Gastrocnemius medialis (tissue), 4 donors: ENCODE data around the gene ELAVL1. TPM values are rescaled to one million over a fixed set of nuclear protein-coding genes. Genes with fewer than 3 reads are reported as not detected.
"Not testable (repeated sequence)": the region's sequence is repeated elsewhere in the genome, so short reads cannot be mapped to it uniquely, and the experiment has no call there.

Source experiments
- ATAC-seq, 2 donors: fragments of 150-250 bp; one replicate each; pipeline ENCODE4 v1.9.1; 2016
- DNase-seq, 2 donors: peaks; one replicate each; pipeline ENCODE4 v3.0.0-alpha.2; 2019
- H3K27ac ChIP-seq, 4 donors: fragments of 200-600 bp; sonication (generic); 1 replicate in 1 of 4; 2 replicates in 3 of 4; pipeline ENCODE4 v1.5.1; 2016 to 2018; ENCODE audit warnings: mild to moderate bottlenecking in 2 of 4, moderate library complexity in 1 of 4
- H3K27me3 ChIP-seq, 3 donors: fragments of 200-600 bp; sonication (generic) in 2 of 3; 1 replicate in 1 of 3; 2 replicates in 2 of 3; pipeline versions ENCODE4 v1.5.1 to v1.6.0; 2016 to 2019; ENCODE audit warnings: mild to moderate bottlenecking in 1 of 3, moderate library complexity in 1 of 3
- H3K36me3 ChIP-seq, 2 donors: fragments of 200-600 bp; sonication (generic) in 1 of 2; one replicate each; pipeline ENCODE4 v1.5.1; 2017 to 2018
- H3K4me1 ChIP-seq, 2 donors: fragments of 200-600 bp; sonication (generic) in 1 of 2; one replicate each; pipeline ENCODE4 v1.5.1; 2016 to 2017; ENCODE audit warnings: mild to moderate bottlenecking in 2 of 2
- H3K4me3 ChIP-seq, 4 donors: fragments of 200-600 bp; sonication (generic) in 3 of 4; 1 replicate in 1 of 4; 2 replicates in 3 of 4; pipeline ENCODE4 v1.5.1; 2016 to 2019; ENCODE audit warnings: mild to moderate bottlenecking in 2 of 4
- H3K9me3 ChIP-seq, 3 donors: fragments of 200-600 bp; sonication (generic) in 2 of 3; 1 replicate in 1 of 3; 2 replicates in 2 of 3; pipeline ENCODE4 v1.5.1; 2016 to 2019
- POLR2A ChIP-seq, 2 donors: fragments of 450-650 bp; IDR thresholded peaks; one replicate each; pipeline ENCODE4 v1.6.1; 2017; ENCODE audit warnings: antibody characterized with exemption in 2 of 2, mild to moderate bottlenecking in 2 of 2, moderate library complexity in 2 of 2
- in situ Hi-C, 4 donors: fragments of 200-750 bp; cut with MboI; loops; one replicate each; pipeline versions ENCODE4 v1.15.0 to v1.8.0; 2017; ENCODE audit warnings: low sequenced_read_pairs in 4 of 4
- intact Hi-C: fragments of 100-400 bp; cut with DNase I; formaldehyde crosslinking; loops from one replicate; pipeline ENCODE4 v1.15.1; 2023; ENCODE audit warnings: low total_unique reads
- total RNA-seq, 4 donors: library from RNA; depleted of rRNA; stranded (reverse); fragments of >200 nt; gene quantifications; one replicate each; pipeline versions ENCODE4 v1.1.0 to v1.2.3, GENCODE V29; 2016
- TF ChIP-seq, protein P1 (sequence below), 5 experiments: fragments of 450-650 bp in 3 of 5; fragments of 200-600 bp in 2 of 5; sonication (generic) in 2 of 5; IDR thresholded peaks in 4 of 5; conservative IDR thresholded peaks in 1 of 5; 1 replicate in 4 of 5; 2 replicates in 1 of 5; pipeline ENCODE4 v1.5.1; 2016 to 2019; ENCODE audit warnings: antibody characterized with exemption in 5 of 5, mild to moderate bottlenecking in 3 of 5, moderate library complexity in 3 of 5

The ELAVL1 gene
- total RNA-seq, 4 donors from 2014 or later, result 18.2 to 40.5 (median 28.9) TPM

DNA sequence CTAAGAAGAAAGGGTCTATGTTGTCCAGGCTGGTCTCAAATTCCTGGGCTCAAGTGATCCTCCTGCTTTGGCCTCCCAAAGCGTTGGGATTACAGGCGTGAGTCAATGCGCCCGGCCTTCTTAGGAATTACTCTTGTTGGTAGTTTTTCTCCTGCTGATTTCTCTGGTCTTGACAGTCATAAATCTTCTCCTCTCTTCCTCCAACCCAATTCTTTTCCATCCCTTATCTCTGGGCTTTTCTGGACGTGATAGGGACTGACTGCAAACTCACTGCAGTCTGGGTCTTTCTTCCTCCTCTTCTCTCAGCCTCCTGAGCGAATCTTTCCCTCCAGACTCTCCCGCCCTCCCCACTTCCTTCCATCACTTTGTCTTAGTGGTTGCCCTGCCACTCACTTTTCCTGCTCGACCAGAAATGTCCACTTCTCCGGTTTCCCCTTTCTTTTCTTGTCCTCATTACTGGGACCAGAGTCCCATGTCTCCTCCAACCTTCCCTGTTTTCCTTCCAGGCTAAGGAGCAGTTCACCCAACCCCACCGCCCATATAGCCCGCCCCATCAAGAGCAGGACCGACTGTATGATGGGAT, 40.1 kb downstream of the ELAVL1 start:
- DNase-seq (no peak), ATAC-seq (no peak)
- Histone ChIP-seq H3K4me3 (no peak overlapping the region), H3K4me1 (no peaks in the 10 kb centered on the region), H3K36me3 (peaks cover 0 to 56% of the 10 kb centered on the region in 2 donors), H3K27me3 (no peaks in the 10 kb centered on the region), H3K9me3 (no peaks in the 10 kb centered on the region), H3K27ac (peak overlapping the region in 1 of 4 donors; percentile 20)
- in situ Hi-C loops (no loop called here), intact Hi-C loops (no loop called here)
- TF ChIP-seq, protein P1, sequence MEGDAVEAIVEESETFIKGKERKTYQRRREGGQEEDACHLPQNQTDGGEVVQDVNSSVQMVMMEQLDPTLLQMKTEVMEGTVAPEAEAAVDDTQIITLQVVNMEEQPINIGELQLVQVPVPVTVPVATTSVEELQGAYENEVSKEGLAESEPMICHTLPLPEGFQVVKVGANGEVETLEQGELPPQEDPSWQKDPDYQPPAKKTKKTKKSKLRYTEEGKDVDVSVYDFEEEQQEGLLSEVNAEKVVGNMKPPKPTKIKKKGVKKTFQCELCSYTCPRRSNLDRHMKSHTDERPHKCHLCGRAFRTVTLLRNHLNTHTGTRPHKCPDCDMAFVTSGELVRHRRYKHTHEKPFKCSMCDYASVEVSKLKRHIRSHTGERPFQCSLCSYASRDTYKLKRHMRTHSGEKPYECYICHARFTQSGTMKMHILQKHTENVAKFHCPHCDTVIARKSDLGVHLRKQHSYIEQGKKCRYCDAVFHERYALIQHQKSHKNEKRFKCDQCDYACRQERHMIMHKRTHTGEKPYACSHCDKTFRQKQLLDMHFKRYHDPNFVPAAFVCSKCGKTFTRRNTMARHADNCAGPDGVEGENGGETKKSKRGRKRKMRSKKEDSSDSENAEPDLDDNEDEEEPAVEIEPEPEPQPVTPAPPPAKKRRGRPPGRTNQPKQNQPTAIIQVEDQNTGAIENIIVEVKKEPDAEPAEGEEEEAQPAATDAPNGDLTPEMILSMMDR (IDR thresholded peaks at IDR 0.05 in 4 of 5, conservative IDR thresholded peaks at IDR 0.05 in 1 of 5), result no peak
- no peak for TF ChIP-seq POLR2A (IDR thresholded peaks at IDR 0.05)

DNA sequence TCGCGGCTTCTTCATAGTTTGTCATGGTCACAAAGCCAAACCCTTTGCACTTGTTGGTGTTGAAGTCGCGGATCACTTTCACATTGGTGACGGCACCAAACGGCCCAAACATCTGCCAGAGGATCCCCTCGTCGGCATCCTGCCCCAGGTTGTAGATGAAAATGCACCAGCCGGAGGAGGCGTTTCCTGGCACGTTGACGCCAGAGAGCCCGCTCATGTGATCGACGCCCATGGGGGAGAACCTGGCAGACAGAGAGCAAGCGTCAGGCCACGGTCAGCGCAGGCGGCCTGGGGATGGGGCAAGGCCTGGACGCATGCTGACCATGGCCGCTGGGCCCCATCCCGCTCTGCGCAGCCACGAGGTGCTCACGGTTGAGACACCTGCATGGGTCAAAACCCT, 41.9 kb downstream of the ELAVL1 start:
- Histone ChIP-seq H3K4me1 (no peaks in the 10 kb centered on the region), H3K4me3 (no peak overlapping the region), H3K27me3 (no peaks in the 10 kb centered on the region), H3K27ac (no peak overlapping the region), H3K36me3 (peaks cover 0 to 58% of the 10 kb centered on the region in 2 donors), H3K9me3 (no peaks in the 10 kb centered on the region)
- in situ Hi-C loops, result no loop called here
- intact Hi-C loops, result no loop called here
- no peak for ATAC-seq
- DNase-seq, result no peak
- TF ChIP-seq, protein P1 (IDR thresholded peaks at IDR 0.05 in 4 of 5, conservative IDR thresholded peaks at IDR 0.05 in 1 of 5), result no peak
- TF ChIP-seq POLR2A (IDR thresholded peaks at IDR 0.05), result no peak

DNA sequence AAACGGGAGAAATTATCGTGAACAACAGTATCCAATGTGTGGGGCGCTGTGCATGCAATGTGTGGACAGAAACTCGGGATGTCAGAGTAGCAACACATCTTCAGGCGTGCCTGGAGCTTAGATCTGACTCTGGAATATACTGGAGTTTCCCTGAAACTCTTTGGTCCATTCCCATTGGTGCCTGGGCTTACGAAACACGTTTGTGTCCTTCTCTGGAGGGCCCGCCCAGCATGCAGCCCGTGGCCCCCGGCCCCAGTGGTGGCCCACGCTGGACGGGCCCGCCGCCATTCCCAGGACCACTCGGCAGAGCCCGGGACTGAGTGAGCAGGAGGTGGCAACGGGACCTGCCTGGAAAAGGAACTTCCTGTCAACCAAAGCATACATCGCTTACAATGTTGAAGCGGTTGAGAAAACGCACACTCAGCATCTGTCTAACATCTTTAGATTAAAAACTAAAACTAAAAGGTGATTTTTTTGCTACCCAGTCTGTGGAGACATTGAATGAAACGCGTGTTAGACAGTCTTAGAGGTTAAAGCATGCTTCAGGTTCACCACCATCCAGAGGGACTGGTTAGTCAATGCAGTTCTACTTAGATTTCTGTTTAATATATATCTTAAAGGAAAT, 42.7 kb downstream of the ELAVL1 start:
- Histone ChIP-seq H3K9me3 (no peaks in the 10 kb centered on the region), H3K36me3 (peaks cover 0 to 57% of the 10 kb centered on the region in 2 donors), H3K27me3 (no peaks in the 10 kb centered on the region), H3K4me1 (no peaks in the 10 kb centered on the region), H3K4me3 (no peak overlapping the region), H3K27ac (no peak overlapping the region)
- no peak for DNase-seq
- TF ChIP-seq, protein P1 (IDR thresholded peaks at IDR 0.05 in 4 of 5, conservative IDR thresholded peaks at IDR 0.05 in 1 of 5), result no peak
- no peak for TF ChIP-seq POLR2A (IDR thresholded peaks at IDR 0.05)
- intact Hi-C loops, result no loop called here
- ATAC-seq, result no peak
- in situ Hi-C loops, result no loop called here

DNA sequence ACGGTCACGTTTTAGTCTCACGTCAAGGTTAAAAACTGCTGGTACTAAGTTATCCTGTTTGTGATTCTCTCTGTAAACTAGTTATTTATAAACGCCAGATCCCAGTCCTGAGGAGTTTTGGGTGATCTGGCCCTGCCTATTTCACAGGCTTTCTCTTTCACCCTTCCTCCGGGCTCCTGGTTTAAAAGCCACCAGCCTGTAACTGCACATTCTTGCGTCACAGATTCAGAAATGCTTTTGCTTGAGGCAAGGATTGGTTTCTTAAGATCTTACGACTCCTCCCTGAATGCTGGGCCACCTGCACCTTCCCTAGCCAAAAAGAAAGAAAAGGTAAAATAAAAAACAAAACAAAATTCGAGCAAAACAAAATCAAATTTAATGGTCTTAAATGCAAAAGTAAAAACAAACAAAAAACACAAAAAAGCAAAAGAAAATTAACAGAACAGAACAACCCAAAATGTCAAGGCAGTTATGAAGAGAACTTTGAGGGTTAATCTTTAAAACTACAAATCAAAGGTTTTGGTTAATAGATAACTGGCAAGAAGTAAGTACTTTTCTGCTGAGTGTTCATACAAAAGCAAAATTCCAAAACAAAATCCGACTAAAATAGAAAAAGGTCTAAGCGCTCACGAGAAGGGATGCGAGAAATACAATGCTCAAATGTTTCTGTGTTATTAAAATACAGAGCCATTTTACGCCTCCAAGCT, 43.4 kb downstream of the ELAVL1 start:
- intact Hi-C loops (no loop called here), in situ Hi-C loops (no loop called here)
- Histone ChIP-seq H3K4me3 (no peak overlapping the region), H3K27me3 (no peaks in the 10 kb centered on the region), H3K36me3 (peaks cover 0 to 50% of the 10 kb centered on the region in 2 donors), H3K9me3 (no peaks in the 10 kb centered on the region), H3K27ac (no peak overlapping the region), H3K4me1 (no peaks in the 10 kb centered on the region)
- TF ChIP-seq, protein P1 (IDR thresholded peaks at IDR 0.05 in 4 of 5, conservative IDR thresholded peaks at IDR 0.05 in 1 of 5), result no peak
- no peak for TF ChIP-seq POLR2A (IDR thresholded peaks at IDR 0.05)
- ATAC-seq (no peak), DNase-seq (no peak)

DNA sequence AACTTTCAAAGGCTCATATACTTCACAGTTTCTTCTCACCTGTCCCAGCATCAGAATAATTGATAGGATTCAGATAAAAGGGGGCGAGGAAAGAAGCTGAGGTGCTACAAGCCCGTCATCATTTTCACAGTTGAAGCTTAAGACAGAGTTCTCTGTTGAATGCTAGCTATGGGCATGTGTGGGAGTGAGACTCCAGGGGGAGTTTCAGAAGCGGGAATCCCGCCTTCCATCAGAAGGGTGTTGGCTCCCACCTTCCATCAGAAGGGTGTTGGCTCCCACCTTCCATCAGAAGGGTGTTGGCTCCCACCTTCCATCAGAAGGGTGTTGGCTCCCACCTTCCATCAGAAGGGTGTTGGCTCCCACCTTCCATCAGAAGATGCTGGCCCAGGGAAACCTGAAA, 44.4 kb downstream of the ELAVL1 start:
- intact Hi-C loops, H3K27me3 ChIP-seq, DNase-seq, H3K9me3 ChIP-seq, H3K4me3 ChIP-seq, H3K4me1 ChIP-seq, ATAC-seq, in situ Hi-C loops, H3K27ac ChIP-seq: not testable (repeated sequence)
- H3K36me3 ChIP-seq, result peaks cover 0 to 41% of the 10 kb centered on the region in 2 donors
